HG02623 (cell line): ENCODE data around the gene CREM.
"Not testable (repeated sequence)": the region's sequence is repeated elsewhere in the genome, so short reads cannot be mapped to it uniquely, and the experiment has no call there.

Source experiments
- ATAC-seq: cut with Tn5 transposase; IDR thresholded peaks from one replicate; pipeline ENCODE4 v1.9.1; 2021; ENCODE audit warnings: moderate library complexity; ENCODE audit not compliant: unreplicated experiment

Gene CREM

DNA sequence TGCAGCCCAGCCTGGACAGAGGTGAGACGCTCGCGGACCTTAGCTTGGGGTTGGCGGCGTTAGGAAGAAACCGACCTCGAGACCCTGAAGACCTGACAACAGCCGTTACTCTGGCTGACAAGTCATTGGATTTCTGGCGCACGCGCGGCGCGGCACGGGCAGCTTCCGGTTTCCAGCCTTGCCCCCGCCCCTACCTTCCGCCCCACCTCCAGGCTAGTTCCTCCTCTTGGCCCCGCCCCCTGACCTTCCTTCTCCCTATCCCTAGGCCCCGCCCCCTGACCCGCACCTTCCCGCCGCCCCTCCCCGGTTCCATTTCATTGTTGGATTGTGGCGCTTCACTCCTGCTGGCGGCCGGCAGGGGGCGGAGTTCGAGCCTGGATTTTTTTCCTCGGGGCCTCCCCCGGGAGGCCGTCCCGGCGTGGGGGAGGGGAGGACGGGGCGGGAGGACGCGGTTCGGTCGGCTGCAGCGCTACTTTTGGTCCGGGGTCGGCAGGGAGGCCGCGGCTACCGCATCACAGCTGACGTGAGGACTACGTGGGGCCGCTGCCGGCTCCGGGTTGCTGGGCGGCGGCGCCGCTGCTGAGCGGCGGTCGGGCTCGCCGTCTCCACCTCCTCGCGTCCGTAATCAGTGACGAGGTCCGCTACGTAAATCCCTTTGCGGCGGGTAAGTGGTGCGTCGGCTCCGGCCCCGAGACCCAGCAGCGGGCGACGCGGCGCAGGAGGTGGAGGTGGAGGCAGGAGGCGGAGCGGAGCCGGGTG is at the start of gene CREM:
Gene CREM, plus strand, starts transcription at position 317 of the 759 bp plus-strand sequence. CDS start 10,990 bp downstream, outside the sequence.
- peak; percentile 72 for ATAC-seq

DNA sequence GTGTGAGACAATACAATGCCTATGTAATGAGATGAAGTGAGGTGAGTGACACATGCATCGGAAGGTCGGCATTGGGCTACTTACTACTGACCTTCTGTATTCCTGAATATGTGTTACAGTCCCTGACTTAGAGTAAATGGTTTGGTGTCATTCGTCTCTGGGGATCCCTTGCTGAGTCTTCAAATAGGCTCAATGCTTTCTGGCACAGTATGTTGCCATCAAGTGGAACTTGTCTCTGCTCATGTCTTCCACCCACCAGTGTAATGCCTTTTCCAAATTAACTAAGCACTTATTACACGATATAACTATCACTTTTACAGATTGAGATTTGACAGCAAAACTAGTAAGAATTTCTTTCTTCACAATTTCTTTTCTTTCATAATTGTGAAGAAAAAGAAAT is 47.4 kb upstream of the CREM start:
- ATAC-seq, result no peak

- ATAC-seq, result no peak
Observed at GRCh38 chr10:35079763-35080162, 46.9 kb upstream of the CREM start.

GRCh38 chr10:35080261-35080660 is 46.4 kb upstream of the CREM start:
- not testable (repeated sequence) for ATAC-seq

DNA sequence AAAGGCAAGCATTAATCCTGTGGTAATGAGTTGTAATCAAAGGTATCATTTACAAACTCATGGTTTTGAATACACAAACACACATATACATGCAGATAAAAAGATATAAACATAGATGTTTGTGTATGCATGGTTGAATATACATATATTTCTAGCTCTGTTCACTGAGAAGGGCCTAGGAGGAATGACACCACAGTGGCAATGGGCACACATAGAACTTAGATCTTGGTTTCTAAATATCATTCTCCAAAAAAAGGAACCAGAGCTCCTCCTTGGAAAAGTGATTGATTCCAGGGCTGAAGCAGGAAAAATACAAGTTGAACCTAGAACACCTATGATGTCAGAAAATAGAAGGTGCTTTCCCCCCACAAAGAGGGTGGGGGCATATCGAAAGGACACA is 43.4 kb upstream of the CREM start:
- ATAC-seq, result no peak

DNA sequence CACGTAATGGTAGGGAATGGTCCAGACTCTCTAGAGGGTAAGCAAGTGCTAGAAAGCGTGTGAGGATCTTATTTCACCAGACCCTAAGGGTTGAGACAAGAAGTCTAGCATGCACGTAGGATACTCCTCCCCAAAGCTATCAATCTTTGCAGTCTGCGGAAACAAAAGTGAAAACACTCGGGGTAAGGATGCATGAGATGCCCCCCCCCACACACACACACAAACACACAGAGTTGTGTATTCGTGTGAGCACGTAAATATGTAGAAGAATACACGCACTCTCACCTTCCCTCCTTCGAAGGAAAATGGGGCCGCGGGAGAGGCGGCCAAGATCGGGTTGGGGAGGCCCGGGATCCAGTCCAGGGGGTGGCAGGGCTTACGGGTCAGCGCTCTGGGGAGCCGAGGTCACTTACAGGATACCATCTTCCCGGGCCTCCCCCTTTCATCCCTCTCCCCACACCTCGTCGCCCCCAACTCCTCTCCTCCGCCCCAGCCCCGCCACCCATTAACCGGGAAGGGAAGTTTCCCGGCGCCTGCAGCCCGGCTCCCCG is 37.0 kb upstream of the CREM start:
- ATAC-seq, result peak; percentile 35

DNA sequence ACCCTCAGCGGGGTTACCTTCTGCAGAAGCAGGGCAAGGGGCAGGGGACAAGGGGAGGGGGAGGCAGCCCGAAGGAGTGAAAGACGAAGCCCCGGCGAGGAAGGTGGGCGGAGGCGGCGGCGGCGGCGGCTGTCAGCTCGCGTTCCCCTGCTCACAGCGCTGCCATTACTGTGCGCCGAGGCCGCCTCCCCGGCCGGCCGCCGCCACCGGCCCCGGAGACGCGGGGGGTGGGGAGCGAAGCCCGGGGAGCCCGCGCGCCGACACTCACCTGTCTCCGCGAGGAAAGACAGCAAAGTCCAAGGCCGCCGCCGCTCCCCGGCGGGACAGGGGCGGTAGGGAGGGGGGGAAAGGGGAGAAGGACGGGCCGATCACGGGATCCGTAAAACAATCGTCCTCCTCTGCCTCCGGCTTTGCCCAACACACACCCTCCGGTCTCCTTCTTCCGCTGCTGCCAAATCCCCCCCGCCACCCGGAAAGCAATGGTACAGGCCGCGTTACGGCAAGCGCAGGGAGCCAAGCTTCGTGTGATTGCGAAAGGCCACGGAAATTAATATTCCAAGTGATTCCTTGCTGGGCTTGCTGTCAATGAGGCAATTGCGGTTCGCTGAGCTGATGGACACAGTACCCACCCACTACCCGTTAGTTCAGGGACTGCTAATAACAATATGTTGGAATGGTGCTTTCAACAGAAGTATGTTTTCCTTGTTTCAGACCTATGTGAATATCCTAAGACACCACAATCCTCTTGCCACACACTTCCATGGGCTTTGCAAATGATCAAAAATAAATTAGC is 36.3 kb upstream of the CREM start, which contains the start of gene CUL2:
Gene CUL2, minus strand, starts transcription at position 180 of the 793 bp plus-strand sequence. CDS start 19,024 bp downstream, outside the sequence.
- ATAC-seq, result peak; percentile 90

DNA sequence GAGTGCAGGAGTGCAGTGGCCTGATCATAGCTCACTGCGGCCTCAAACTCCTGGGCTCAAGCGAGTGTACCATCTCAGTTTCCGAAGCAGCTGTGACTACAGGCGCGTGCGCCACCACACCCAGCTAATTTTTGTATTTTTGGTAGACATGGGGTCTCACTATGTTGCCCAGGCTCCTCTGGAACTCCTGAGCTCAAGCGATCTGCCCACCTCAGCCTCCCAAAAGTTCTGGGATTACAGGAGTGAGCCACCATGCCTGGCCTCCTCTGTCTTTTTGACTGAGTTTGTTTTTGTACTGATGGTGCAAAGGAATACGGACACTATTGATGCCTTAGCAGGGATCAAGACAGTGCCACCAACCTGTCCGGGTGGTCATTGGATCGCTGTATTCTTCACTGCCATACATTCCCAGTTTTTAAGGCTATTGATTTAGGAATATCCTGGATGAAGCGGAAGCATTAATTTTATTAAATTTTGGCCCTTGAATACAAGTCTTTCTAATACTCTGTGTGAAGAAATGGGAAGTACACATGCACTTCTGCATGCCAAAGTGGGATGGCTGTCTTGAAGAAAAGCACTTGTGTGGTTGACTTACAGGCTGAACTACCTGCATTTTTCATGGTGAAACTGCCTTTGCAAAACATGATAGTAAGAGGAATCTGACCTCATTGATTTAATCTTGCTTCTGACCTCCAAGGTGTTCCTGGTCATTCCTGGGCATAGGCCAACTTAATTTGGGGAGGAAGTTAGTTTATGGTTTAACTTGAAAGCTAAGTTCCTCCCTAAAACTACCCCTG is 34.5 kb upstream of the CREM start:
- no peak for ATAC-seq

DNA sequence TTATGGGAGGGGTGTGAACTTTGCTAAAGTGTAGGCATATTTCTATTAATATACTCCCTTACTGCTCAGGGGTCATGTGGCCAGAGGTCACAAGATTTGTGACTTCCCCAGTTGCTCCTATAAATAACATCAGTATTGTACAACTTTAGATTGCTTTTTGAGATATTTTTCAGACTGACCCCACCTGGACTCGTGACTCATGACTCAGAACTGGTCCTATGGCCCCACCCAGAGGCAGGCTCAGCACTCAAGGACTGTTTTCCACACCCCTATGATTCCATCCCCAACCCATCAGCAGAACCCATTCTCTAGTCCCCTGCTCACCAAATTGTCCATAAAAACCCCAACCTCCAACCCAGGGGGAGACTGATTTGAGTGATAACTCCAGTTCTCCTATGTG is 33.8 kb upstream of the CREM start:
- ATAC-seq, result no peak

GRCh38 chr10:35096312-35096711 is 30.3 kb upstream of the CREM start:
- ATAC-seq, result no peak

DNA sequence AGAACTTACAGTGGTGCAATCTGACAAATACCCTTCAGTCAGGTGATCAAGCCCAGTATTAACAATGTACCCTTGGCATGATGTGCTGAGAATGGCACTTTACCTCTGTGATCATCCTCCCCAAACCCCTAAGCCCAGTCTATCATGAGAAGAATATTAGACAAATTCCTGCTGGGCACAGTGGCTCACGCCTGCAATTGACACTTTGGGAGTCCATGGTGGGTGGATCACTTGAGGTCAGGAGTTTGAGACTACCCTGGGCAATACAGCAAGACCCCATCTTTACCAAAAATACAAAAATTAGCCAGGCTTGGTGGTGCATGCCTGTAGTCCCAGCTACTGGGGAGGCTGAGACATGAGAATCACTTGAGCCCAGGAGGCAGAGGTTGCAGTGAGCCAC is 29.1 kb upstream of the CREM start:
- no peak for ATAC-seq

GRCh38 chr10:35103882-35104281 is 22.8 kb upstream of the CREM start:
- ATAC-seq, result no peak

DNA sequence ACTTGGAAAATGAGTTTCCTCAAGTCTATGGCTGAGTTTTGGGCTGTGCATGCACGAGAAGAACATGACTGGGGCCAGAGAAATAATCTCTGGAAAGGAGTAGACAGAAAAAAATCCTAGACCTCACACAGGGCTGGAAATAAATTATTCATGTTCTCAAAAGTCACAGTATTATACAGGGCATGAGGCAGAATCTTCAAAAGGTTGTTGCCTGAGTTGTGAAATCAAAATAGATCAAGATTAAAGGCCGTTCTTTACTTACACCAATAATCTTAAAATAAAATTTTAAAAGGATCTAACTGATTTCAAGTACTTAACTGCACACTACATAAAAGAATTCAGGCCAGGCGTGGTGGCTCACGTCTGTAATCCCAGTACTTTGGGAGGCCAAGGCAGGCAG is 14.1 kb upstream of the CREM start:
- no peak for ATAC-seq

GRCh38 chr10:35119378-35119777 is 7.3 kb upstream of the CREM start:
- no peak for ATAC-seq

DNA sequence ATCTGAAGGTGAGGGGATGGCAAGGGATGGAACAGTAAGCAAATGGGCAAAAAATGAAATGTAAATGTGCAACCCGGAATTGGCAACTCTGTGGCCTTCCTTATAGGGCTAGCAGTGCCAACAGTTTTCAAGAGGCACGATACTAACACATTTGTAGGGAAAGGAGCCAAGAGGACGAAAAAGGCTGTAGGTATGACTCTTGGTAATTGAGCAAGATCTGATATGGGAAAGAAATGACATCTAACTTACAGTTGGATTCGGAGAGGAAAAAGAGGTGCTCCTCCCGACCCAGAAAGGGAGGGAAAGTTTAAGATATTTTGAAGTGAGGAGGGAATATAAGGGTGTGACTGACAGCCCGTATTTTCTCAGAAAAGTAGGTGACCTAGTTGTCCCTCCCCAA is 2.1 kb upstream of the CREM start:
- no peak for ATAC-seq

- no peak for ATAC-seq
Observed at GRCh38 chr10:35126062-35126529, 550 bp upstream of the CREM start.

- peak; percentile 11 for ATAC-seq
Observed at GRCh38 chr10:35127289-35127891, 744 bp downstream of the CREM start.

DNA sequence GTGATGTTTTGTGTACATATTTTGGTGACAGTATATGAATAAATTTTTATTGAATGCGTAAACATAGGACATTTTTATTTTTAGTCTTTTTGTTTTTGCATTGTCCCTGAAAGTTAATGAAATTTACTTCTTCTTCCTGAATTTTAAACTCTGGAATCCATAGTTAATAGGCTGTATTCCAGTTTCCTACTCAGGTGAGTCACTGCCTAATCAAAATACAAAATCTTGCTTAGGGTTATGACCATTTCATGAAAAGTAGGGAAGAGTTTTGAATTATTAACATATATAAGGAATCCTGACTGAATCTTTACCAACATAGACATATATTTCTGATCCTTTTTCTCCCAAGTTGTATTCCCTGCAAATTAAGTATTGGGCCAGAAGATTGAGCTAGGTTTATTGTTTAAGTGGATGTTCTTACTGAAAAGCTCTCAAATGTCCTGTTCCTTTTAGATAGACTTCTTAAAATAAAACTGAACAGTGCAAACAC is 2.6 kb downstream of the CREM start:
- ATAC-seq, result no peak

DNA sequence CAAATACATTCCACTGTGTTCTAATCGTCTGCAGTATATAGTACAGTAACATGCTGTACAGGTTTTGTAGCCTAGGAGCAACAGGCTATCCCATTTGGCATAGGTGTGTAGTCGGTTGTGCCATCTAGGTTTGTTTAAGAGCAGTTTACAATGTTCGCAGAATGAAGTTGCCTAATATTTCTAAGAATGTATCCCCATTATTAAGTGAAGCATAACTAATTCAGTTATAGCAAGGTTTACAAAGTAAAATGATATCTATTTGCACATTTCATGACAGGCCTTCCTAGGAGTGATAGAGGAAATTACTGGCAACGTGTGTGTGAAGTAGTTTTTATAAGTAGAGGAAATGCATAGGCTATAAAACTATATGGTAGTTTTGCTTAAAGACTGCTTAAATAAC is 4.0 kb downstream of the CREM start:
- ATAC-seq, result no peak

GRCh38 chr10:35132727-35133126 is 6.1 kb downstream of the CREM start:
- no peak for ATAC-seq
